HG03039 (cell line): ENCODE measurements around the gene TESMIN.

ENCODE experiments used
- ATAC-seq: cut with Tn5 transposase; IDR thresholded peaks from one replicate; pipeline ENCODE4 v1.9.1; 2021; ENCODE audit warnings: mild to moderate bottlenecking, moderate library complexity; ENCODE audit not compliant: unreplicated experiment

Gene TESMIN

GRCh38 chr11:68711114-68711513, 40.2 kb downstream of the TESMIN start:
- no peak for ATAC-seq

DNA sequence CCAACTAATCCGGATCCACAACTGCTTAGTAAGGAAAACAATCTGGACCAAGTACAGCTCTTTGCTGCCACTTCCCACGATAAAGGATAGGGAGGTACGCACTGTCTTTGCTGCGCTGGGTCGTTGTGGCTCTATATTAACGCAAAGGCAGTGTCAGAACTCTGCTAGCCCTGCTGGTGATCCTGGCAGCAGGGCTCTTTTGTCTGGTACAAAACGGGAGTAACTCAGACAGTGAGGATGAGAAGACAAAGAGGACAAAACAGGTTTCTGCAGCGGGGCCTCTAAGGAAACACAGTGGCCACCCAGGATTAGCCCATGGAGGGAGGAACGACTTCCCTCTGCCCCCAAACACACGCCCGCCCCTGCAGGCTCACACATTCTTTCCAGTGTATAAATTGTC, 40.9 kb downstream of the TESMIN start:
- no peak for ATAC-seq

DNA sequence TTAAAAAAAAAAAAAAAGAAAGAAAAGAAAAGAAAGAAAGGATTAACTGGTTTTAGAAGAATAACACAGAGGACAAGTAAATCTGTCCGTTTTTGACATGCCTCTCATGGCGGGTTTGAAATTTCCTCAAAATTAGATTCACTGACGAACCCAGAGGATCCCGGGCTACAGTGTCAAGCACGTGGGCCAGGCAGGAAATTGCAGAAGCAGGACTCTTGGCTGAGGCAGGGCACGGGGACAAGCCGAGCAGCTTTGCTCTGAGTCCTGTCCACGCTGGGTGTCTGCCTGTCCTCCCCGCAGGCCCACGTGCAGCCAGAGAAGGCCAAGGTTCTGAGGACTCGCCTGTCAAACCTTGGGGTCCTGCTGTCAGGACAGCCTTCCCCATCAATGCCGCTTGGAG, 42.3 kb downstream of the TESMIN start:
- ATAC-seq = no peak

DNA sequence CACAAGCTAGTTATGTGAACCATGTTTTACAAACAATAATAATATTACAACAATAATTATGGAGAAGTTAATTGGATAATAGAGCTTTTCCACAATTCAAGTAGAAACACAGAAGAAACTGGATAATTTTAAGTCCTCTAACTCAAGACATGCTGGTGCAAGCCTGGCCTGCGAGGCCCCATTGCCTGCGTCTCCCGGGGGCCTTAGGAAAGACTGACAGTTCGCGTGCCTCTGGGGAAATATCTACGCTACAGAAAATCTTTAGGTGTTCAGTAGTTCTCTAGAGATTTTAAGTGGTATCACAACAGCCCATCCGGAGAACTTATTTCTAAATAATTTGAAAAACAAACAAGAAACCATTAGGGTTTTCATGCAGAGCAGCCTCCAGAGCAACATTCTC, 43.8 kb downstream of the TESMIN start:
- no peak for ATAC-seq

- ATAC-seq = no peak
Observed at GRCh38 chr11:68704887-68705286, 46.4 kb downstream of the TESMIN start.

GRCh38 chr11:68698993-68699392, 52.3 kb downstream of the TESMIN start:
- no peak for ATAC-seq

DNA sequence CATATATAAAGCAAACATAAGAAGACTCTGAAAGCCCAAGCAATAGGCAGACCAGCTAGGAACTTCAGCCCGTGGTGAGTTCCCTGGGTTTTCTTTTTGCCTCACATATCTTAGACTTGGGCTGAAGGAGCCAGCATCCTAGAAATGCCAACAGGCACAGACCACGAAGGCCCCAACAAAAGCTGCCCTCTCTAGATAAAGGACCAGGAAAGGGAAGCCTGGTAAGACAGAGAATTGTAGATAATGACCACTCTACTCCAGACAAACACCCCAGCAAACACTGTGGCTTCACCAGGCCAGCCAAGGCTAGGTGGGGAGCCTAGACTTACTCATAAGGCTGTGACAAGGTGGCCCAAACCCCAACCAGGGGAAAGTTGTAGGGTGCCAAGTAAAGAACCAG, 55.8 kb downstream of the TESMIN start:
- ATAC-seq = no peak

GRCh38 chr11:68694431-68695297, 56.7 kb downstream of the TESMIN start:
- no peak for ATAC-seq

DNA sequence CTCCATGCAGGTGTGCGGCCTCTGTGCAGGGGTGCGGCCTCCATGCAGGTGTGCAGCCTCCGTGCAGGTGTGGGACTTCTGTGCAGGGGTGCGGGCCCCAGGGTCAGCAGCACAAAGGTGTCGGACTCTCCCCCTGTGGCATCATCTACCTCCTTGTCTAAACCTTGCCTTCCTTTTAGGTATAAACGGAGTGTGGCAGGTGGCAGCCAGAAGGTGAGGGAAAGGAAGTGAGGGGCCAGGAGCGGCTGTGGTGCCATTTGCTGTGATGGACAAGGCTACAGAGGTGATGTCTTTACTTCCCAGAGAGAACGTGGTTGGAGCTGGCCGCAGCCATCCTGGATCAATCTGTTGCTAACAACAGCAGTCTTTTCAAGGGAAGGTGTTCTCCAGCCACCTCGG, 57.8 kb downstream of the TESMIN start:
- ATAC-seq = no peak

GRCh38 chr11:68692871-68693483, 58.3 kb downstream of the TESMIN start:
- ATAC-seq = no peak

- ATAC-seq = no peak
Observed at GRCh38 chr11:68692115-68692514, 59.2 kb downstream of the TESMIN start.

DNA sequence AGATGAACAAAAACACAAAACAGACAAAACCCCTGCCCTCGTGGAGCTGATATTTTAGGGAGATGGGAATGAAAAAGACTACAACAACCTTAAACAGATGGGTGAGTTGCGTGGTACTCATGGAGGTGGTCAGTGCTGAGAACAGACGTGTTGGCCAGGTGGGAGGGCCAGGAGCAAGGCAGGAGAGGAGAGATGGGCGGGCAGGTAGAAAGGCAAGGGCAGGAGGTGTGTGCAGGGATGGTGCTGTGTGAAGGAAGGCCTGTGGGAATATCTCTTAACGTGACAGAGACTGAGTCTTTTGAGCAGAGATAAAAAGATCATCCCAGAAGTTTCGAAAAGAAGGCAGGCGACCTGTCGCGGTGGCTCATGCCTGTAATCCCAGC, 59.9 kb downstream of the TESMIN start:
- ATAC-seq = no peak

- ATAC-seq = no peak
Observed at GRCh38 chr11:68690671-68691401, 60.5 kb downstream of the TESMIN start.

DNA sequence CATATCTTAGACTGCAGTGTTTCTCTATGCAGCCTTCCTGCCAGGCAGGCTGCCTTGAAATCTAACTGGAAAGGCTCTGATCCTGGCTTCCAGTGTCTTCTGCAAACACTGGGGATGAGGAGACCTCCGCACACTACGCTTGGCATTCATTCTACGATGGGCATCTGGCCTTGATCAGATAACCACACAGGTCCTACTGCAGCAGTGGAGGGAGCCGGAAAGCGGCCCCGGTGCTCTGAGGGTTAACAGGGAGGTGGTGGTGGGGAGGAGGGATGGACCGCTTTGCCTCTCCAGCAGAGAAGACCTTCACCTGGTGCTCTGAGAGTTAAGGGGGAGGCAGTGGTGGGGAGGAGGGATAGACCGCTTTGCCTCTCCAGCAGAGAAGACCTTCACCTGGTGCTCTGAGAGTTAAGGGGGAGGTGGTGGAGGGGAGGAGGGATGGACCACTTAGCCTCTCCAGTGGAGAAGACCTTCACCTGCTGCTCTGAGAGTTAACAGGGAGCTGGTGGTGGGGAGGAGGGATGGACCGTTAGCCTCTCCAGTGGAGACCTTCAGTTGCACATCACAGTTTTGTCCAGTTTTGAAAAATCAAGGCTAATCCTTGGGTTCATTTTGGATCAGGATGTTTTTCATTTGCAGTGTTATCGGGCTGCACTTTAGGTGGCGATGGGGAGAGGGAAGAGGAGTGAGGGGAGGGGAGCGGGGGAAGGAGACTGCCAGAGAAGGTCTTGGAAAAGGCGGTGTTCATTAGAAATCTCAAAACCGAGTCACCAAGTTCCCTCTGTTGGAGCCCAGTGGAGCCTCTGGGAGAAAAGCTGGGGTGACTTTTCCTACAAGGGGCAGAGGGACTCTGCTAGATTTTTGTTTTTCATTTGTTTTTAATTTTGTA, 61.3 kb downstream of the TESMIN start:
- ATAC-seq = no peak

- ATAC-seq = no peak
Observed at GRCh38 chr11:68688881-68689280, 62.4 kb downstream of the TESMIN start.

- ATAC-seq = no peak
Observed at GRCh38 chr11:68687986-68688385, 63.3 kb downstream of the TESMIN start.

- no peak for ATAC-seq
Observed at GRCh38 chr11:68687311-68687710, 64.0 kb downstream of the TESMIN start.

DNA sequence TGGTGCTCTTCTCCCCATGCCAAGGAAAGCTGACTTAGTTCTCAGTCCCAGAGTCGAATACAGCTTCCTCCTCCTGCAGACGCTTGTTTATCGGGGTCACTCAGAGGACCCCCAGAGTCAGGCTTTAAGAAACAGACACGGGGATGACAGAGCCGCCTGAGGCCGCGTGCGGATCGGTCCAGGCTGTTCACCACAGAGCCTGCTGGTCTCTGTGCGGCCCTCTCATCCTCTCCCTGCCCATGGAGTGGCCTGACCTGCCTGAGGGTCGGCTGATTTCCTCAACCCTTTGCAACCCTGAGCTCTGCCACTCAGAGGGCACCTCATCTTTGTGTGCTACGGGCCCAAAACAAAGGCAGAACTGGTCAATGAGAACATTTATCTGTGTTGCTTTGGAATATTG, 64.8 kb downstream of the TESMIN start:
- ATAC-seq = no peak

- no peak for ATAC-seq
Observed at GRCh38 chr11:68685656-68686380, 65.5 kb downstream of the TESMIN start.
